IPS-20b (cell line): Measurements from ENCODE around the gene MYO7B.
A peak's percentile ranks its signal among the peaks of the same experiment; 100 is the strongest.
"Not testable (repeated sequence)": the region's sequence is repeated elsewhere in the genome, so short reads cannot be mapped to it uniquely, and the experiment has no call there.

ENCODE experiments used
- H3K27ac ChIP-seq: one replicate; pipeline ENCODE4 v1.5.1; 2013; ENCODE audit warnings: low read length
- H3K27me3 ChIP-seq: 2 replicates; pipeline ENCODE4 v1.6.1; 2013; ENCODE audit warnings: mild to moderate bottlenecking, low read length, inconsistent platforms; ENCODE audit not compliant: insufficient read depth
- H3K36me3 ChIP-seq: 2 replicates; pipeline ENCODE4 v1.6.1; 2013; ENCODE audit warnings: low read depth, mild to moderate bottlenecking, inconsistent platforms, low read length, moderate library complexity; ENCODE audit not compliant: insufficient read depth
- H3K4me1 ChIP-seq: 2 replicates; pipeline ENCODE4 v1.6.1; 2013; ENCODE audit warnings: mild to moderate bottlenecking, control low read depth, inconsistent platforms, low read length, moderate library complexity; ENCODE audit not compliant: insufficient read depth
- H3K4me3 ChIP-seq: 2 replicates; pipeline ENCODE4 v1.5.1; 2013; ENCODE audit warnings: mild to moderate bottlenecking, low read length, inconsistent platforms
- H3K9ac ChIP-seq: 2 replicates; pipeline ENCODE4 v1.6.1; 2013; ENCODE audit warnings: low read depth, mild to moderate bottlenecking, inconsistent platforms, low read length, moderate library complexity
- H3K9me3 ChIP-seq: 2 replicates; pipeline ENCODE4 v1.6.1; 2013; ENCODE audit warnings: mild to moderate bottlenecking, low read depth, low read length, inconsistent platforms; ENCODE audit not compliant: insufficient read depth

The MYO7B gene

DNA sequence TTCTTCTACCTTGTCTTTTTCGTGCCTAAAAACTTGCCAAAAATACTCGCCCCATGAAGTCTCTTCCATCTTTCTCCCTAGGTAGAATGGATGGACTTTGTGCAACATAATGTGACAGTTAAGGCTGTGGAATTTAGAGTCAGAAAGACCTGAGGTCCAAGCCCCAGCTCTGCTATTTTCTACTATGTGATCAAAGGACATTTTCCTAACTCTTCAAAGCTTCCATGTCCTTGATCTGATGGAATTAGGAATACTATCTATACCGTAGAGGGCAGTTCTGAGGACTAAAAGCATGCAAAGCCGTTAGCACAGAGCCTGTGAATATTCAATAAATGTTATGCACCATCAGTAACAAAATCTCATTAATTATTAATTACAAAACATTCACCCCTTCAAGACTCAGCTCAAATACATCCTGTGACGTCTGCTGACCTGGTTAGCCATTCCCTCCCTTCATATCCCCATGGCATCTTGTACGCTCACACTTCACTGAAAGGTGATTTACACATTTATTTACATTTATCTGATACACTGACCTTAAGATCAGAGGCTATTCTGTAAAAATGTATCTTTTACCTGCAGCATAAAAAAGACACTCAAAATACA lies 24.3 kb upstream of the MYO7B start:
- no peaks in the 10 kb centered on the region for H3K9me3 ChIP-seq
- no peak overlapping the region for H3K4me3 ChIP-seq
- no peaks in the 10 kb centered on the region for H3K27me3 ChIP-seq
- no peak overlapping the region for H3K27ac ChIP-seq
- peaks cover 11% of the 10 kb centered on the region for H3K4me1 ChIP-seq
- peaks cover 62% of the 10 kb centered on the region for H3K36me3 ChIP-seq
- no peak overlapping the region for H3K9ac ChIP-seq

DNA sequence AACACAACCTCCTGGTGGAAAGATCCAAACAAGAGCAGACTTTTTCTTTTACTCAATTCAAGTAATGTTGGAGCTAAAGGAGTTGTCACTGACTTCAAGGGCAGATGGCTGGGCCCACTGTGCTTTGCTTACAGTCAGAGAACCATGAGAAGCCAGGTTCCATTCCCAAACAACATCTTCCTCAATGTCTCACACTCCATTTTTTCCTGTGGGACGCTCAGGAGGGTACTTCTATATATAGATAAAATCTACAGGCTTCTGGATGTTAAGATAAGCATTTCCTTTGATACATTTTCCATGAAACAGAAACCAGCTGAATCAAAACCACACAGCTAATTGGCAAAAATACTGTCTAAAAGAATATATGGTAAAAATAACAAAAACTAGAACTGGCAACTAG lies 23.6 kb upstream of the MYO7B start:
- Histone ChIP-seq H3K27ac (no peak overlapping the region), H3K4me1 (peaks cover 11% of the 10 kb centered on the region), H3K9ac (no peak overlapping the region), H3K27me3 (no peaks in the 10 kb centered on the region), H3K4me3 (no peak overlapping the region), H3K9me3 (no peaks in the 10 kb centered on the region), H3K36me3 (peaks cover 69% of the 10 kb centered on the region)

DNA sequence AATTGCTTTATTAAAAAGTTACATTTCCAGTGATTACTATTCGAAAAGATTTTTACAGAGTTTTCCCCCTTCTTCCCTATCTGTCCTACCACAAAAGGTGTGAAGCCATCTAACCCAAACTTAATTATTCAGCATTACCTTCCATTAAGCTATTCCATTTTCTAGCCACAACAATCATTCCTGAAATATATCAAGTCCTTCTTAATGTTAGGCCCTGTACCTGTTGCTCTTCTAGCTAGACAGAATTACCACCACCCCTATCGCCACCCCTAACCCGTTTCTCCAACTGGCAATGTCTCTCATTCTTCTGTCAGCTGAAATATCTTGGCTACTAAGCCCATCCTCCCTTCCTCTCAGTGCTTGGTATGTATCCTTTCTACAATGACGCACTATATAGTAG lies 23.1 kb upstream of the MYO7B start:
- Histone ChIP-seq H3K27ac (no peak overlapping the region), H3K27me3 (no peaks in the 10 kb centered on the region), H3K4me3 (no peak overlapping the region), H3K9ac (no peak overlapping the region), H3K4me1 (peaks cover 11% of the 10 kb centered on the region), H3K9me3 (no peaks in the 10 kb centered on the region), H3K36me3 (peaks cover 73% of the 10 kb centered on the region)

DNA sequence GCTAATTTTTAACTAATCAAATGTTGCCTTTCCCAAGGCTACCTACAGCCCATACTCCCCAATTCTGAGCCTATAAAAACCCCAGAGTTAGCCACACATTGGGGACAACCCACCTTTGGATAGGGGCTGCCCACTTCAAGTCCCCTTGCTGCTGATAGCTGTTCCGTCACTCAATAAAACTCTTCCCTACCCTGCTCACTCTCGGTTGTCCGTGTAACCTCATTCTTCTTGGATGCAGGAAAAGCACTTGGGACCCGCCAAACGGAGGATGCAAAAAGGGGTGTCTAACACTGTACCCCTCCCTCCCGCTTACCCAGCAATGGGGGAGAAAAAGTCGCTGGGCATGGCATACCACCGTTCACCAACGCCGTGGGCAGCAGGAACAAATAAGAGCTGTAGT lies 21.4 kb upstream of the MYO7B start:
- peaks cover 11% of the 10 kb centered on the region for H3K4me1 ChIP-seq
- no peak overlapping the region for H3K4me3 ChIP-seq
- peaks cover 78% of the 10 kb centered on the region for H3K36me3 ChIP-seq
- H3K9ac ChIP-seq = 0 out of 2 replicates have a peak overlapping the region, but pooled peaks have one; percentile 21
- H3K27me3 ChIP-seq = no peaks in the 10 kb centered on the region
- H3K9me3 ChIP-seq = no peaks in the 10 kb centered on the region
- no peak overlapping the region for H3K27ac ChIP-seq

GRCh38 chr2:127514485-127514884 lies 21.0 kb upstream of the MYO7B start:
- Histone ChIP-seq H3K27me3 (no peaks in the 10 kb centered on the region), H3K4me3 (no peak overlapping the region), H3K9ac (no peak overlapping the region), H3K36me3 (peaks cover 81% of the 10 kb centered on the region), H3K27ac (no peak overlapping the region), H3K4me1 (peaks cover 11% of the 10 kb centered on the region), H3K9me3 (no peaks in the 10 kb centered on the region)

DNA sequence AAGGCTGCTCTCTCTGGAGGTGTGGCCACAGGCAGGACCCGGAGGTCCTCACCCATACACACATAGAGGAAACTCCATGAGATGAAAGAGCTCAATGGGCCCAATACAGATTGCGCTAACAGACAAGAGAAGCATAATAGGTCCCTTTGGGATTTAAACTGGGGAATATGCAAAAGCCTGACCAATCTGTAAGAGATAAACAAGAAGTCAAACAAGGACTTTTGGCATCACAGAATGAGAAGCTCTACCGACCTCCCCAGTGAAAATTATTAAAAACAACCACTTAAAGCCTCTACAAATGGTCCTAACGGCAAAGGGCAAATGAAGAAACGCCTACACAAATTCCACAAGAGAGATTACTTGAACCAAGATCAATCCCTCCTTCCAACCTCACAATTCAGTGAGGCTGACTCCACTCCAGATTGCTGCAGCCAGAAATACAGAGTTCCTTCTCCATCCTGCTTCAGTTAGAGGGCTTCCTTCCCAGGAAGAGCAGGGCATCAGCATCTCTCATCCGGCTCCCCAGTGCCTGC lies 20.0 kb upstream of the MYO7B start:
- Histone ChIP-seq H3K9ac (no peak overlapping the region), H3K27ac (no peak overlapping the region), H3K36me3 (peaks cover 91% of the 10 kb centered on the region), H3K9me3 (no peaks in the 10 kb centered on the region), H3K4me1 (peaks cover 11% of the 10 kb centered on the region), H3K4me3 (no peak overlapping the region), H3K27me3 (no peaks in the 10 kb centered on the region)

GRCh38 chr2:127516041-127516762 lies 19.3 kb upstream of the MYO7B start:
- Histone ChIP-seq H3K36me3 (peaks cover 89% of the 10 kb centered on the region), H3K9me3 (no peaks in the 10 kb centered on the region), H3K4me1 (peaks cover 11% of the 10 kb centered on the region), H3K27me3 (no peaks in the 10 kb centered on the region), H3K27ac (no peak overlapping the region), H3K9ac (no peak overlapping the region), H3K4me3 (no peak overlapping the region)

DNA sequence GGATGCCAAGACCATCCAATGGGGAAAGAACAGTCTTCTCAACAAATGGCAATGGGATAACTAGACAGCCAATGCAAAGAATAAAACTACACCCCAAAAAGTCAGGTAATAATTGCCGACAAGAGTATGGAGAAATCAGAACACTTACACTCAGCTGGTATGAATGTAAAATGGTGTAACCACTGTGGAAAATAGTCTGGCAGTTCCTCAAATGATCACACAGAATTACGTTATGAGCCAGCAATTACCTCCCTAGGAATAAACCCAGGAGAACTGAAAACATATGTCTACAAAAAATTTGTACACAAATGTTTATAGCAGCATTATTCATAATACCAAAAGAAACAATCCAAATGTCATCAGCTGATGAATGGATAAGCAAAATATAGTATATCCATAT lies 18.0 kb upstream of the MYO7B start:
- H3K4me3 ChIP-seq = no peak overlapping the region
- no peaks in the 10 kb centered on the region for H3K27me3 ChIP-seq
- no peaks in the 10 kb centered on the region for H3K9me3 ChIP-seq
- H3K27ac ChIP-seq = no peak overlapping the region
- H3K36me3 ChIP-seq = peaks cover 91% of the 10 kb centered on the region
- H3K4me1 ChIP-seq = peaks cover 11% of the 10 kb centered on the region
- no peak overlapping the region for H3K9ac ChIP-seq

DNA sequence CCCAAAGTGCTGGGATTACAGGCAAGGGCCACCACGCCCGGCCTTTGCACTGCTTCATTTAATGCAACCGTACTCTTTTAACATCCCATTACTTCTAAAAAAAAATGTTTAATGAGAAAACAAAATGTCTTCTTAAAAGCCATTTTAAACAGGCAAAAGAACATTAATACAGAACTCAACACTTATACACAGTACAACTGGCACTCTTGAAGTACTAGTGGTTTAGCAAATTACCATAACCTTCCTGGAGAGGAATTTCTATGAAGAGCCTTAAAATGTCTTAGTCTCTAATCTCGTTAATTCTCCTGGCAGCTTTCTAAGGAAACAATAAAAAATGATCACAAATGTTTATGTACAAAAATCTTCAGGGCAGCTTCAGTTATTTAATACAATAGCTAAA lies 15.1 kb upstream of the MYO7B start:
- peaks cover 81% of the 10 kb centered on the region for H3K36me3 ChIP-seq
- peaks cover 6% of the 10 kb centered on the region for H3K4me1 ChIP-seq
- no peak overlapping the region for H3K9ac ChIP-seq

DNA sequence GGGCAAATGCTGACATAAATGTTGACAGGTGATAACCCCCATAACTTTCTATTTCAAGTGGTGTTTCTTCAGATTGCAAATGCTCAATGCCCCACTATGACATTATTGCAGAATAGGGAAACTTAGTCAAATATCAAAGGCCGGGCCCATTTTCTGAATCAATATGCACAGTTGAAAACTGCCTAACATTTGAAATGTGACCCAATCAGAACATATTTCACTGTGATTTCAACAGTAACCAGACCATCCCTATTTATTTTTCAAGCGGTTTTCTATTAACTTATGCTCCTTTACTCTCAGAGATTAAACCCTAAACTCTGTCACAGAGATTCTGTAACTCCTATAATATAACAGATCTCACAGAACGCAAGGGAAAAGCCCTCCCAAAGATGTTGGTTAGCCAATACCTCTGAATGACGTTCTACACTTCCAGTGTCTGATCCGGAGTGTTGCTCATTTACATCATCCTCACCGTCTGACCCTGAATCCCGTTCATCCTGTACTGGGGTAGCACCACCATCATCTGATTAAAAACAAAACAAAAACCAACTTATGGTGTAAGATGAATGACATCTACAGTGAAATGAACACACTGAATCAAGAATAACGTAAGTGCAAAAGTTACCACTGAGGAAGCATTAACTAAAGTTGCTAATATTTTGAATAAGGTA lies 12.1 kb upstream of the MYO7B start:
- Histone ChIP-seq H3K9me3 (no peaks in the 10 kb centered on the region), H3K9ac (no peak overlapping the region), H3K27me3 (no peaks in the 10 kb centered on the region), H3K4me3 (no peak overlapping the region), H3K27ac (no peak overlapping the region), H3K4me1 (peaks cover 13% of the 10 kb centered on the region; the same call in 1 of the 2 replicates), H3K36me3 (peaks cover 53% of the 10 kb centered on the region)

More for the DNA sequence above, 15.1 kb upstream of the MYO7B start:
- H3K9me3 ChIP-seq = no peaks in the 10 kb centered on the region
- no peak overlapping the region for H3K27ac ChIP-seq
- no peaks in the 10 kb centered on the region for H3K27me3 ChIP-seq
- no peak overlapping the region for H3K4me3 ChIP-seq

DNA sequence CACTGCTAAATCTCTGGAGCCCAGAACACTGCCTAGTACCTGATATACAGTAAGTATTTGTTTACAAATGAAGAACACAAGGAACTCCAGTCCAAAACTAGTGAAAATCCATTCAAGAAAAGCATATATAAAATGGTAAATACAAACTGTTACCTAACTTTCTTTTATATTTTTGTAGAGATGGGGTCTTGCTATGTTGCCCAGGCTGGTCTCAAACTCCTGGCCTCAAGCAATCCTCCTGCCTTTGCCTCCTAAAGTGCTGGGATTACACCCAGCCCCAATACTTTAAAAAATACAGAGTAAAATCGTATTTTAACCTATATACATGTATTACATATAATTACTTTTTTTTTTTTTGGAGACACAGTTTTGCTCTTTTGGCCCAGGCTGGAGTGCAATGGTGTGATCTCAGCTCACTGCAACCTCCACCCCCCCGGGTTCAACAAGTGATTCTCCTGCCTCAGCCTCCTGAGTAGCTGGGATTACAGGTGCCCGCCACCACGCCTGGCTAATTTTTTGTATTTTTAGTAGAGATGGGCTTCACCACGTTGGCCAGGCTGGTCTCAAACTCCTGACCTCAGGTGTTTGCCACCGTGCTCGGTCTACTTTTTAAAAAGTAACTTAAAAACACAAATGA lies 11.2 kb upstream of the MYO7B start:
- H3K4me3 ChIP-seq, H3K27ac ChIP-seq, H3K9me3 ChIP-seq, H3K9ac ChIP-seq, H3K27me3 ChIP-seq: not testable (repeated sequence)
- Histone ChIP-seq H3K36me3 (peaks cover 45% of the 10 kb centered on the region), H3K4me1 (peaks cover 13% of the 10 kb centered on the region; the same call in 1 of the 2 replicates)
